Astrocyte (in vitro differentiated cells and primary cell): Measurements from ENCODE around the gene TLX1. TPM values are rescaled to one million over a fixed set of nuclear protein-coding genes. Genes with fewer than 3 reads are reported as not detected.
A peak's percentile ranks its signal among the peaks of the same experiment; 100 is the strongest.

ENCODE experiments used
- DNase-seq: peaks from one replicate; pipeline ENCODE4 v3.0.0-alpha.2; 2010; ENCODE audit warnings: low read depth
- FAIRE-seq: peaks from 2 replicates; lab custom pipeline; 2011; peaks lifted over from hg19 to GRCh38; lab: Jason Lieb, UNC
- H2AFZ ChIP-seq: 2 replicates; pipeline ENCODE4 v1.6.0; 2012; ENCODE audit warnings: low read depth, low read length, inconsistent platforms
- H3K27ac ChIP-seq: 2 replicates; pipeline ENCODE4 v1.5.1; 2011; ENCODE audit warnings: low read depth, low read length, inconsistent platforms
- H3K27me3 ChIP-seq: 2 replicates; pipeline ENCODE4 v1.6.0; 2011; ENCODE audit warnings: low read length, inconsistent platforms; ENCODE audit not compliant: insufficient read depth
- H3K36me3 ChIP-seq: 2 replicates; pipeline ENCODE4 v1.5.1; 2011; ENCODE audit warnings: low read length, inconsistent platforms; ENCODE audit not compliant: insufficient read depth
- H3K4me1 ChIP-seq: 2 replicates; pipeline ENCODE4 v1.5.1; 2011; ENCODE audit warnings: low read length, inconsistent platforms; ENCODE audit not compliant: insufficient read depth
- H3K4me2 ChIP-seq: 2 replicates; pipeline ENCODE4 v1.6.0; 2012; ENCODE audit warnings: low read length, inconsistent platforms
- H3K4me3 ChIP-seq: 2 replicates; pipeline ENCODE4 v1.5.1; 2011; ENCODE audit warnings: low read depth, mild to moderate bottlenecking, low read length, inconsistent platforms; ENCODE audit not compliant: insufficient read depth
- H3K79me2 ChIP-seq: 2 replicates; pipeline ENCODE4 v1.6.0; 2012; ENCODE audit warnings: mild to moderate bottlenecking, low read length, inconsistent platforms; ENCODE audit not compliant: insufficient read depth
- H3K9ac ChIP-seq: 2 replicates; pipeline ENCODE4 v1.6.0; 2012; ENCODE audit warnings: mild to moderate bottlenecking, low read length, inconsistent platforms
- H3K9me3 ChIP-seq: 2 replicates; pipeline ENCODE4 v1.5.1; 2012; ENCODE audit warnings: low read depth, mild to moderate bottlenecking, low read length, inconsistent platforms; ENCODE audit not compliant: insufficient read depth
- H4K20me1 ChIP-seq: 2 replicates; pipeline ENCODE4 v1.6.0; 2012; ENCODE audit warnings: low read length, inconsistent platforms; ENCODE audit not compliant: insufficient read depth
- H3K27ac Mint-ChIP-seq: one replicate; pipeline ENCODE4 v1.8.0; 2021; ENCODE audit warnings: mild to moderate bottlenecking, mixed read lengths; ENCODE audit not compliant: unreplicated experiment
- H3K27me3 Mint-ChIP-seq: one replicate; pipeline ENCODE4 v1.8.0; 2021; ENCODE audit warnings: low read depth, mixed read lengths; ENCODE audit not compliant: unreplicated experiment
- H3K36me3 Mint-ChIP-seq: one replicate; pipeline ENCODE4 v1.8.0; 2021; ENCODE audit warnings: low read depth, mixed read lengths; ENCODE audit not compliant: unreplicated experiment
- H3K4me1 Mint-ChIP-seq: one replicate; pipeline ENCODE4 v1.8.0; 2021; ENCODE audit warnings: low read depth, mixed read lengths; ENCODE audit not compliant: unreplicated experiment
- H3K4me3 Mint-ChIP-seq: one replicate; pipeline ENCODE4 v1.8.0; 2021; ENCODE audit warnings: mild to moderate bottlenecking, moderate library complexity, mixed read lengths; ENCODE audit not compliant: unreplicated experiment
- H3K9me3 Mint-ChIP-seq: one replicate; pipeline ENCODE4 v1.8.0; 2021; ENCODE audit warnings: mild to moderate bottlenecking, mixed read lengths; ENCODE audit not compliant: unreplicated experiment
- EZH2 ChIP-seq: IDR thresholded peaks from 2 replicates; pipeline ENCODE4 v1.6.1; 2012; ENCODE audit warnings: mild to moderate bottlenecking, low read length, inconsistent platforms; ENCODE audit not compliant: insufficient read depth
- total RNA-seq: library from RNA; stranded (reverse); gene quantifications from 2 replicates; pipeline ENCODE4 v1.2.1, GENCODE V29; 2021
- TF ChIP-seq, protein P1 (sequence below): IDR thresholded peaks from 2 replicates; pipeline ENCODE4 v1.5.1; 2011; ENCODE audit warnings: low read depth, mild to moderate bottlenecking, inconsistent platforms, low read length, moderate library complexity; ENCODE audit not compliant: insufficient read depth

The TLX1 gene
- total RNA-seq, 1 donor from 2014 or later = not detected

DNA sequence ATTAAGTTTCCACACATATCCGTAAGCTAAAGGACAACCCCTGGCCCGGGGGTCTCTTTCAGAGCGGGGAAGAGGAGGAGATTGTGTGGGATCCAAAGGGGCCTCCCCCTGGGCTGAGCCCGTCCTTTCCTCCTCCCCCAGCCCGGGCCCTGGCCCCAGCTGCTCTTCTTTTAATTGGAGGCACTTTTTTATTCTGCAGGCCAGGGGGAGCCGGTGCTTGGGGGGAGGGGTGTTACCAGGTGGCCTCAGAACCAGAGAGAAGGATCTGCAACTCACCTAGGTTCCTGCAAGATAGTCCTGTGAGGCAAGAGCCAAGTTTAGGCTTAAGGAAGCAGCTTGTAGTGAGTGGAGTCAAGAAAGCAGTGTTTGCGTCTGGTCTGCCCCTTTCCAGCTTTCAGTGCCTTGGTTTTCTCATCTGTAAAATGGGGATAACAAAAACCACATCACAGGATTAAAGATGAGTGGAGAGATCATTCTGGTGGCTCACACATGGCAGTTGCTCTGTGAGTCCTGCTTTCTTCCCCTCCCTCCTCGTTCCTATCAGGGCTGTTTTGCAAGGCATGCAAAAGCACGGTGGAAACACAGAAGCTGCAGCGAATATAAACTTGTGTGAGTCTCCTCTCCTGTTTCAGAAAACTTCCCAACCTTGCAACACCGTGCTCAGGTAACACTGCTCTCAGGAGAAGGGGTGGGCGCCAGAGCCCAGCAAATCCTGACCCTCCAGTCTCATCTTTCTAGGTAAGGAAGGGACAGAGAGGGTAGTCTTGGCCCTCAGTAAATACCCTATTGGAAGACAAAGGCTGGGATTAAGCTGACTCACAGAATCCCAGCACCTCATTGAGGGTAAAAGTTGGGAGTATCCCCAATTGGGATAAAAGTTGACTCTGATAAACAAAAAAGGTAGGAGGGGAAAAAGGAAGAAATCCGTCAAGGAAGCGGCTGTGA lies 4.1 kb upstream of the TLX1 start:
- Histone ChIP-seq H3K4me1 (no peaks in the 10 kb centered on the region), H4K20me1 (peaks cover 3% of the 10 kb centered on the region), H2AFZ (no peak overlapping the region), H3K36me3 (no peaks in the 10 kb centered on the region), H3K27me3 (peaks cover 93% of the 10 kb centered on the region), H3K9ac (no peak overlapping the region), H3K4me3 (no peak overlapping the region), H3K9me3 (peaks cover 5% of the 10 kb centered on the region), H3K4me2 (no peak overlapping the region), H3K27ac (no peak overlapping the region), H3K79me2 (no peaks in the 10 kb centered on the region)
- Mint-ChIP-seq H3K27ac (no peak overlapping the region), H3K4me3 (no peak overlapping the region), H3K27me3 (peaks cover 85% of the 10 kb centered on the region), H3K4me1 (peaks cover 2% of the 10 kb centered on the region), H3K9me3 (peaks cover 9% of the 10 kb centered on the region), H3K36me3 (no peaks in the 10 kb centered on the region)
- DNase-seq (no peak), FAIRE-seq (no peak)
- TF ChIP-seq, protein P1, sequence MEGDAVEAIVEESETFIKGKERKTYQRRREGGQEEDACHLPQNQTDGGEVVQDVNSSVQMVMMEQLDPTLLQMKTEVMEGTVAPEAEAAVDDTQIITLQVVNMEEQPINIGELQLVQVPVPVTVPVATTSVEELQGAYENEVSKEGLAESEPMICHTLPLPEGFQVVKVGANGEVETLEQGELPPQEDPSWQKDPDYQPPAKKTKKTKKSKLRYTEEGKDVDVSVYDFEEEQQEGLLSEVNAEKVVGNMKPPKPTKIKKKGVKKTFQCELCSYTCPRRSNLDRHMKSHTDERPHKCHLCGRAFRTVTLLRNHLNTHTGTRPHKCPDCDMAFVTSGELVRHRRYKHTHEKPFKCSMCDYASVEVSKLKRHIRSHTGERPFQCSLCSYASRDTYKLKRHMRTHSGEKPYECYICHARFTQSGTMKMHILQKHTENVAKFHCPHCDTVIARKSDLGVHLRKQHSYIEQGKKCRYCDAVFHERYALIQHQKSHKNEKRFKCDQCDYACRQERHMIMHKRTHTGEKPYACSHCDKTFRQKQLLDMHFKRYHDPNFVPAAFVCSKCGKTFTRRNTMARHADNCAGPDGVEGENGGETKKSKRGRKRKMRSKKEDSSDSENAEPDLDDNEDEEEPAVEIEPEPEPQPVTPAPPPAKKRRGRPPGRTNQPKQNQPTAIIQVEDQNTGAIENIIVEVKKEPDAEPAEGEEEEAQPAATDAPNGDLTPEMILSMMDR = no peak
- no peak for TF ChIP-seq EZH2

DNA sequence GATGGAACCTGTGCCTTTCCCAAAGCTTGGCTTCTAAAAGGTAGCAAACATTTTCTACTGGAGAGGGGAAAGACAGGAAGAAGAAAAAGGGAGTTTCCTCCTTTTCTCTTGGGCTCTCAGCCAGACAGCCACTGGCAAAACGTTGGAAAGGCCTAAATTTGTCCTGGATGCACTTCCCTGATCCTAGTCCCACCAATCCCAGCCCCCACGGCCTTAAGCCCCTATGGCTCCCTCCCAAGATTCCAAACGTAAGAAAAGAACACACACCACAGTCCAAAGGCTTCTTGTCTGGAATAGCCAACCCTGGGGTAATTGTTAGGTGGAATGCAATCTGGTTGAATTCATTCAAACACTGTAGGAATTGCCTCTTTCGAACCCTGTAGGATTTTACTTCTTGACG lies 959 bp upstream of the TLX1 start:
- H3K27me3 ChIP-seq = peaks cover 94% of the 10 kb centered on the region
- peaks cover 9% of the 10 kb centered on the region for H4K20me1 ChIP-seq
- H3K4me1 ChIP-seq = peaks cover 2% of the 10 kb centered on the region
- DNase-seq (no peak), FAIRE-seq (no peak)
- H3K9me3 ChIP-seq = peaks cover 2% of the 10 kb centered on the region
- H3K9ac ChIP-seq = no peak overlapping the region
- peaks cover 2% of the 10 kb centered on the region for H3K4me1 Mint-ChIP-seq
- no peak overlapping the region for H3K4me3 Mint-ChIP-seq
- H3K79me2 ChIP-seq = no peaks in the 10 kb centered on the region
- no peaks in the 10 kb centered on the region for H3K36me3 ChIP-seq
- H3K4me2 ChIP-seq = no peak overlapping the region
- peaks cover 87% of the 10 kb centered on the region for H3K27me3 Mint-ChIP-seq
- peak overlapping the region; percentile 53 for H3K27ac Mint-ChIP-seq
- H3K27ac ChIP-seq = no peak overlapping the region
- H3K4me3 ChIP-seq = no peak overlapping the region
- H3K36me3 Mint-ChIP-seq = no peaks in the 10 kb centered on the region
- peaks cover 5% of the 10 kb centered on the region for H3K9me3 Mint-ChIP-seq
- no peak overlapping the region for H2AFZ ChIP-seq
- TF ChIP-seq, protein P1 = no peak
- no peak for TF ChIP-seq EZH2
